ENCODE measurements around the gene S100A7.
"Not testable (repeated sequence)": the region's sequence is repeated elsewhere in the genome, so short reads cannot be mapped to it uniquely, and the experiment has no call there.

Gene S100A7

DNA sequence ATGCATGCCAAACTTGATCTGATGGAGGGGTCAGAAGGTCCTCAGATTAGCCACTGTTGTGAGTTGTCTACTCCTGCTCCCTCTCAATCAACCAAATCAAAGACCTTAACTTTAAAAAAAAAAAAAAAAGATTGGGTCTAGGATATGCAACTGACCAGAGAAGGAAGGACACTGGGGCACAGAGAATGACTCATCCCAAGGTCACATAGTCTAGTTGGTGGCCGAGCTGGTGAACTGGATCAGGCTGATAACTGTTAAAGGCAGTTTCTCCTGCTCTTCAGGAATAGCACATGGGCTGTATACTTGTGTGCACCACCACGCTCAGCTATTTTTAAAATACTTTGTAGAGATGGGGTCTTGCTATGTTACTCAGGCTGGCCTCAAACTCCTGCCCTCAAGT lies 14.8 kb upstream of the S100A7 start:
- no peak for DNase-seq

DNA sequence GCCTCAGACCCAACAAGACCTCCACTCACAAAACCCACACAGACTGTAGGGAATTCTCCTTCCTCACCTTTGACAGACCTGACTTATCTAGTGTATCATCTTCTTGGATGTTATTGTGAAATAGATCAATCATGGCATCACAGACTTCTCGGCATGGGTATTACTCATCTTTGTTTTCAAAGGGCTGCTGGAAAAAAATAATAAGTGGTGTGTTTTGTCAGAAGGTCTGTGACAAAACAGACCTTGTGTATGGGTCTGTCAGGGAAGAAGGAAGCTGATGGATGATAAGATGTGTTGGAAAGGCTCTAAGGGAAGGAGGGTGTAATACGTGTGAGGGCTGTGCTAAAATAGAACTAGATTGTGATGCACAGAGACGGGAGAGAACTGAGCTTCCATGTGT lies 13.9 kb upstream of the S100A7 start:
- no peak for DNase-seq

DNA sequence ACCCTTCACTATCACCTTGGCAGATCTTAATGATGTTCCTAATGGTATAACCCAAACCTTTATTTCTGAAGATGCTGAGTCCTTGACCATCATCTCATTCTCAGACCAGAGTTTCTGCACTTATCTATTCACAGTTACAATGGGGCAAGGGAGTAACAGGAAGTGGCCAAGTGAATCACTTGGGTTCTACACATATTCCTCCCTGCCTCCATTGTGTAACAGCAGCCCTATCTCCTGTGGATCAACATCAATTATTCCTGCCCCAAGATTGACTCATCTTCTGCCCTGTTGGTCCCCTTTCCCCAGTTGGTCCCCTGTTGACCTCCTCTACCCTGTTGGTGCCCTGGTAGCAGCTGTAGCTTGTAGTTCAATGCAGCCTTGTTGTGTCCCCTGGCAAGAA lies 10.3 kb upstream of the S100A7 start:
- DNase-seq: no peak

DNA sequence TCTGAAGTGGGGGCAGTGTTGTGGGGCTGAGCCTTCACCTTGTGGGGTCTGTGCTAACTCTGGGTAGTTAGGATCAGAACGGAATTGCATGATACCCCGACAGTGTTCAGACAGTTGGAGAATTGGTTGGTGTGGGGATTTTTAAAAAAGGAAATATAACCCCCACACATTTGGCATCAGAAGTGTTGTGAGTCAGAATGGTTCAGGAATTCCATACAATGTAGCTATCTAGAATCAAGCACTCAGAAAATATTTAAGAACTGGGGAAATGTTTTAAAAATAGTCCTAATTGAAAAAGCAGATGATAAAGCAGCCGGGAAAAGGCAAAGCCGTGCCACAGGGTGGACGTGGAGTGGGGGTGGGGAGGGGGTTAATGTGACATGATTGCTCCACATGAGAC lies 6.5 kb upstream of the S100A7 start:
- no peak for DNase-seq

DNA sequence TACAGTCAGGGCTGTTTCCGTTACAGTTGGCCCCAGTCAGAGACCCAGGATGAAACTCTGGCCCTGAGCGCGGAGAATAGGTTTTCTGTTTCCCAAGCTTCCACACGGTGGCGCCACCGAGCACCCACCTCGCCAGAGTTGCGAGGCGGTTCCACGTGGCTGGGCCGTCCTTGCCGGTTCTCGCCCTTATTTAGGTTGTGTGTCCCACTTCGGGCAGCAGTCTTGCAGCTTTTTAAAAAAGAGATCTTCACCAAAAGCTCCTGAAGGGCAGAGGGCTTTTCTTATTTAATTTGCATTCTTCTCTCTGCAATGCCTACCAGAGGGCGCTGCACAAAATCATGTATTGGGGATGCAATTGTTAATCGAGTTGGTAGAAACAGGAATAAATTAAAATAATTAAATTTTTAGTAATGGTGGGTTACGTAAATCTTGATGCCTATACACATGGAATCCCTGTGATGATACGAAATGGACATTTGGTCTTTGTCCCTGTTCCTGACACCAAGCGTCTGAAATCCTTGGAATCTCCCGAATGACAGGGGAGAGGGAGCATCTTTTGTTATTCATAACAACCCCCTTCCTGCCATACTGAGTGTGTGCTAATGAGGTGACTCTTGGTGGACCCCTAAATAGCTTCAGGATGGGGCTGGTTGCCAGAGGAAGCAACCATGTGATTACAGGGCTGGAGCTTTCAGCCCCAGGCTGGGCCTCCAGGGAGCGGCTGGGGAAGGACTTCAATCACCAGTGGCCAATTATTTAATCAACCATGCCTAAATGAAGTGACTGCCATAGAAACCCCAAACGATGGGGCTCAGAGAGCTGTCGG lies 5.6 kb upstream of the S100A7 start:
- no peak for DNase-seq

DNA sequence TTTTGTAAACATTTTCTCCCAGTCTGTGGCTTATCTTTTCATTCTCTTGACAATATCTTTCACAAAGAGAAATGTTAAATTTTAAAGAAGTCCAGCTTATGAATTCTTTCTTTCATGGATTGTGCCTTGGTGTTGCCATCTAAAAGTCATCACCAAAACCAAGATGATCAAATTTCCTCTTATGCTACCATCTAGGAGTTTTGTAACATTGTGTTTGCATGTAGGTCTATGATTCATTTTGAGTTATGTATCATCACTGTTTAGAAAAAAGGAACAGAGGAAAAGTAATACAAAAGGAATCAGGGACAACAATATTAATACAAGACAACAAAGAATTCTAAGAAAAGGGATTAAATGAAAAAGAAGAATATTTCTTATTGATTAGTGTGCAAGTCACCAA lies 2.3 kb upstream of the S100A7 start:
- not testable (repeated sequence) for DNase-seq

DNA sequence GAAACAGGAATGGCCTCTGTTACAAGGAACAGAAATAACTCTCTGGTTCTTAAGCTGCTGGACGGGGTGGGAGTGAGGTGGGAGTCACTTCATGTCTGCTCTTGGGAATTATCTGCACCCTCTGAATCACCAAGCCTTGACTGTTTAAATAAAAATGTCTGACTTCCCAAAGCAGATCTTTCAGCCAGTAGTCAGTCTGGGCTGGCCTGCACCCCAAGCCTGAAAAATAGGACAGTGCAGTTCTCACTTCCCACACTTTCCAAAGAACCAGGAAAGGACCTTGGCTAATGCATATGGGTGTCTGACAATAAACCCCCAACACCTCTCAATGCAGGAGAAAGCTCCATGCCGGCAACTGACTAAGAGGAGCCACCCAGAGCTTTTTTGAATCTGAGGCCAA lies 796 bp downstream of the S100A7 start:
- no peak for DNase-seq

DNA sequence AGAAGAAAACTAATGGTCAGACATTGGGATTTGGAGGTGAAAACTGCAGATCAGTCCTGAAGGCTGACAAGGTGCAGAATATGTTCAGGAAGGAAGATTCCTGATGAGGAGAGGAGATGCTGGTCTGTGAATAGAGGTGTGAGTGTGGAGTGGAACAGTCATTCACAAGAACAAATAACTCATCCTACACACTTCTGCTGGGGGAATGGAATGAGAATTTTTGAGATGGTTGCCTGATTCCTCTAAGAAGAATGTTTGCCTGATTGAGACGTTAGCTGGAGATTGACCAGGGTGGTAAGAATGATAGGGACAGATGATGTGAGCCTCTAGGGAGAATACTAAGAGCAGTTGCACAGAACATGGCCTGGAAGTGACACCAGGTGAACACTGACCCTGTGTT lies 4.1 kb downstream of the S100A7 start:
- no peak for DNase-seq

DNA sequence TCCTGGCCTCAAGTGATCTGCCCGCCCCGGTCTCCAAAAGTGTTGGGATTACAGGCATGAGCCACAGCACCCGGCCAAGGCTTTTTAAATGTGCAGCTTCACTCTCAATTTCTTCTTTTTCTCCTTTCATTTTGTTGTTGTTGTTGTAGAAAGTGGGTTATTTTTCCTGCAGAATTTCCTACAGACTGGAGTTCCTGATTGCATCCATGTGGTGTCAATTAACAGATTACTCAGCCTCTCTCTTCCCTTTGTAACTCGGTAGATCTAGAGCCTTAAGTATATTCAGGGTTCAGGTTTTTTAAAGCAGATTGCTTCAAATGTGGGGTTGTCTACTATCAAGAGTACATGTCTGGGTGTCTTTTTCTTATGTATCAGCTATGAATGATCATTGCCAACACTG lies 11.6 kb downstream of the S100A7 start:
- not testable (repeated sequence) for DNase-seq

DNA sequence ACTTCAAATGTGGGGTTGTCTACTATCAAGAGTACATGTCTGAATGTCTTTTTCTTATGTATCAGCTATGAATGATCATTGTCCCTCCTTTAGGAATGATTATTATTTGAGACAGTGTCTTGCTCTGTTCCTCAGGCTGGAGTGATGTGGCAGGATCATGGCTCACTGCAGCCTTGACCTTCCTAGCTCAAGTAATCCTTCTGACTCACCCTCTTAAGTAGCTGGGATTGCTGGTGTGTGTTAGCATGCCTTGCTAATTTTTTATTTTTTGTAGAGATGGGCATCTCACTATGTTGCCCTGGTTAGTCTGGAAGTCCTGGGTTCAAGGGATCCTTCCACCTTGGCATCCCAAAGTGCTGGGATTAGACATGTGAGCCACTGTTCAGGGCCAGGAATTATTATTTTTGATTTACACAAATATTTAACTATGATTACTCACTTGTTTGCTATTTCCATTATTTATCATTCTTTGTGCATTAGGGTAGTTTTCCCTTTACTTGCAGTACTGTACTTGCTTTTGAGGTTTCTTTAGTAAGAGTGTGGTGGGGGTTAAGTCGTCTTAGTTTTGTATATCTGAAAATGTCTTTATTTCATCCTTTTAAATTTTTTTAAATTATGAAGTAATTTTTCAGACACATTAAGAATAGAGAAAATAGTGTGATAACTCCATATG lies 12.8 kb downstream of the S100A7 start:
- no peak for DNase-seq

DNA sequence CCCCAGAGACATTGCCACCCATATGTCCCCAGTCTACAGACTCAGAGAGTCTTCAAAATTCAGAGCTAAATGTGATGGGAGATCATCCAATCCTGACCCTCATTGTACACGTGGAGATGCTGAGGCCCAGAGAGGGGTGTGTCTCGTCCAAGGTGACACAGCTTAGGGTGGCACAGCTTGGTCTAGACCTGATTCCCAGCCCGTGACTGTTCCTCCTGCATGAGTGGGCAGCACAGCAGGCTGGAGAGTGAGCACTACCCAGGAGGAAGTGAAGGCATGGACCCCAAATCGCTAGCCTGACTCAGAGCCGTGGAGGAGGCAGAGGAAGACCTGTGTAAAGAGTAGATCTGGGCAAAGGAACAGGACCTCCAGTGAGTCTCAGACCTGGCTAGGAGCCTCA lies 16.4 kb downstream of the S100A7 start:
- no peak for DNase-seq

DNA sequence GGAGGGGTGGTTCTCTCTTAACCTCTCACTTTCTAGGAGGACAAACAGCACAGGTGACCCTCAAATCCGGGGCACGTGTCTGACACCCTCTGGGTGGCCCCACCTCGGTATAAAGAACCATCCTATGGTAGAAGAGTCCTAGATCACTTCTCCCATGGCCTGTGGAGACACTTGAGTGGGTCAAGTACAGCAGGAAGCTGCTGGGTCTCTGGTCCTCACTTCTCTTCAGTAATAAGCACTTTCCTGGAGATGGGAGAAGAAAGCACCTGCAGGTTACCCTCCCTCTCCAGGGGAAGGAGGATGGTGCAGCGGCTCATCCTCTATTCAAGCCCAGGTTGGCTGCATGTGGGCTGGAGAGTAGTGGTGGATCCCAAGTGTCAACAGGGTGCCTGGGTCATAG lies 17.0 kb downstream of the S100A7 start:
- no peak for DNase-seq

DNA sequence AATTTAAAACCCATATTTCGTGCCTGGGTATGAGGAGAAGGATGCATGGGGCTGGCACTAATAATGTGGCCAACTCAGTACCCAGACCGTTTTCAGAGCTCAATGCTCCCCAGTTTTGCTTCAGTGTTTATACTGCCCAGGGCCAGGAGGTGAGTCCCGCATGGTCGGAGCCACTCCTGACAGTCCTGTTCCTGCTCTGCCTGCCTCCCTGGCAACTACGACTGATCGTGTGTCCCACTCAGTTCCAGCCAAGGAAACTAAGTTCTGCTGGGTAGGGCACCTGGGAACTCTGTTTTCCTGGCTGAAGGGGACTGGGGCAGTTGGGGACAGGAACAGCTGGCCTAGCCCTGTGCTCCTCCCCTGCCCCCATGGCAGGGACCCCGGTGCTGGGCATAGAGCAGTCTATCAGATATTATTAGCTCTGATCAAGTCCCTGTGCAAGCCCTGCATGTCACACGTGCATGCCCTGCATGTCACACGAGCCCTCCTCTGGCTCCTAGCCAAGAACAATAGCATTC lies 19.2 kb downstream of the S100A7 start:
- DNase-seq: peak; percentile 21

DNA sequence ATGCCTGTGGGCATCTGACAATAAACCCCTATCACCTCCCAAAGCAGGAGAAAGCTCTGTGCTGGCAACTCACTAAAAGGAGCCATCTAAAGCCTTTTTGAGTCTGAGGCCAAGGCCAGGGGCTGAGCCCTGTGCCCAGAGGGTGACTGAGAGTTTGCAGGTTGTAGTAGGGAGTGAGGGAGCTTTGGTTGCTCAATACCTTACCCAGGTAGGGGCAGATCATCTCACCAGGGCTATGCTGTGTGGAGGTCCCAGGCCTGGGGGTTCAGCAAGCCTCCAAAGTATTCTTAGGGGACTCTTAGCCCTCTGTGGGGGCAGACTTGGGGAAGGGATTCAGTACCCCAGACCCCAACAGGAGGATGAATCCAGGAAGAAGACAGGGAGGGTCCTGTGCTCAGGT lies 21.2 kb downstream of the S100A7 start:
- DNase-seq: no peak

DNA sequence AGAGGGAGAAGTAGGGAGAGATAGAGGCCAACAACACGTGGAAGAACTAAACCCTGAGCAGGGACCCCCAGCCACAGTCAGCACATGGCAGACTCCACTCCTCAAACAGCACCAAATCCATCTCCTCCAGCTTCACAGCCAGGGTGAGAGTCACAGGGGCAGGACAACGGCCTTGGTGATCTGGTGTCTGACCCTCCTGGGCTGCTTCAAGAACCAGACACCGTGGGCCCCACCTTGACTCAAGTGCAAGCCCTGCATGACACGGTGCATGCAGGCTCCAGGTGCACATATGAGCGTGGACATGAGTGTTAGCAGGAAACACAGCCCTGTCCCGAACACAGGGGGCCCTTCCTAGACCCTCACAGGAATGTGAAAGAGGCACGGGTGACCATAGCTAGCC lies 21.9 kb downstream of the S100A7 start:
- no peak for DNase-seq

DNA sequence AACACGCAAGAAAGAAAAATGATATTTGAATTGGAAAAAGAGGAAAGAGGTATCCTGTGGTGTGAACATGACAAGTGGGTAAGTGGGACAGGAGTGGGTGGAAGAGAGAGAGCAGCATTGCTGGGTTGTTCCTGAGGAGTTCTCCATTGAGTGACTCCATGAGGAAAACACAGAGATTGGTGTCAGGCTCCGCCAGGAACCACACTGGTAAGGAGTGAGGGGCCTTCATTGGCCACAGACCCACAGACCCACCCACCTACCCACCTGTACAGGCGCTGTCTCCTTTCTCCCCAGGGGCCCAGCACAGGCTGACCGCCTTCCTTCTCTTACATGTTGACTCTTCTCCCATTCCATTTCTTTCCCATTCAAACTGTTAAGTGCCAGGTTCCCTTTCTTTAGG lies 23.2 kb downstream of the S100A7 start:
- no peak for DNase-seq

DNA sequence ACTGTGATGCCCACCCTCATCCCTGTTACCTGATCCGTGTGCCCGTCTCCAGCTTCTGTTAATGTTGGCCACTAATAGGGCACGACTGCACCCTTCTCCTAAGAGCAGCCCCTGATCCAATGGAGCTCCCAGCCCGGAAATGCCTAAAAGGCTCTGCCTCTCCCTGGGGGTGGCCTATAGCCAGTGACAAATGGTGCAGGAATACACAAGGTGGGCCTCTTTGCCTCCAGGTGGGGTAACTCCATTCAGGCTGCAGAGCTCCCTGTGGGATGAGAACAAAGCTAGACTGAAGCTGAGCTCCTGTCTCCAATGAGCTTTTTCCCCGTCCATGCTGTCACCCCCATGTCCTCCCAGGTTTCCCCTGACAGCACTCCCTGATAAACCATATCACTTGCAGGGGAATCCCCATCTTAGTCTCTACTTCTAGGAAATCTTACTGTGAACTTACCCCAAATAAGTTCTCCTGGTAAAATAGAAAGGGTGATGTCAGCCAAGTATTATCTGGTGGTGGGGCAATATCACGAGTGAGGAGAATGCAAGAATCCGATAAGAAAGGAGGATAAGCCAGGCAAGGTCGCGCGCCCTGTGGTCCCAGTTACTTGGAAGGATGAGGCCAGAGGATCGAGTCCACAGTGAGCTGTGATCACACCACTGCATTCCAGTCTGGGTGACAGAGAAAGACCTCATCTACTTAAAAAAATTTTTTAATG lies 25.6 kb downstream of the S100A7 start:
- no peak for DNase-seq

DNA sequence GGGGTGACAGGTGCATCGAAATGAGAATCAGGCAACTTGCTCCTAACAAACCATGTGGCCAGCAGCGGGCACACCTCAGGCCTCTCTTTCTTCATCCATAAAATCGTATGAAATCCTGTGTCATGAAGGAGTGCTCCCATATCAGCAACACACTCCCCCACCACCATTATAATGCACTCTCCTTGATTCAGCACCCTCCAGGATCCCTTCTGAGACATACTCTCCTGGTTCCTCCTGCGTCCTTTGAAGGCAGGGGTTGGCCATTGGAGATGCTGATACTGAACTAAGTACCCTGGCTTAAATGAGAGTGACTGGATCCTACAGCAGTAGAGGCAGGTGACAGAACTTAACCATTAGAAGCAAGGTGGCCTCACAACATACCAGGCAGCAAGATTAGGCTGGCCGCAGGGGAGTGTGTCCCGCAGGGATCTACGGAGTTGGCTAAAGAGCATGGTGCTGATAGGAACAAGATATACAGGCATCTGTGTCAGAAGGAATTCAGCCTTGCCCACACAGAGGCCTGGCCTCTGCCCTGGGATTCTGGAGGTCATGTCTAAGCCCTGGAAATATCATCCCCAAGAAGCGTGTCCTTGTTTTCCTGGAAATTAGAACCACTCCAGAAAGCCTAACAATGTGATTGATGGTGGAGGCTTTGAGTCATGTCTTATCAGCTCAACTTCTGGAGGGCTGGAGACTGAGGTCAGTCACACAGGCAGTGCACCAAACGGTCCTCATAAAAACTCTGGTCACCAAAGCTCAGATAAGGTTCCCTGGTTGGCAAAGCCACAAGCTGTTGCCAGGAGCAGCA lies 27.4 kb downstream of the S100A7 start:
- no peak for DNase-seq

DNA sequence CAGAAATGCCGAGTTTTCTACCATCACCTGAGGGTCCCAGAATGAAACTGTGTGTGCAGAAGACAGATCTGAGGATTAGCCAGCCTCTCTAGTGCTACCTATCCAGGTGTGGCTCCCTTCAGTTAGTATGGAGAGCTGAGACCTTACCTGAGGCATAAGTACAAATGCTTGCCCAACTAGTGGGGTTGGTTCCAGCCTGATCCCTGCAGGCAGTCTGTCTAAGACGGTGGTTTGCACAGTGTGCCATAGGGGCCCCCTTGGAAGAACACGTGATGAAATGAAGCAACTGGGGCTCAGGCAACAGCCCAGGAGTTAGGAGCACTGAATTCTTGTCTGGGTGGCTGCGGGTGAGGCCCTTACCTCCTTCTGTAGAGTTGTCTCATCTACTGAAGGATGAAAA lies 28.5 kb downstream of the S100A7 start:
- no peak for DNase-seq

DNA sequence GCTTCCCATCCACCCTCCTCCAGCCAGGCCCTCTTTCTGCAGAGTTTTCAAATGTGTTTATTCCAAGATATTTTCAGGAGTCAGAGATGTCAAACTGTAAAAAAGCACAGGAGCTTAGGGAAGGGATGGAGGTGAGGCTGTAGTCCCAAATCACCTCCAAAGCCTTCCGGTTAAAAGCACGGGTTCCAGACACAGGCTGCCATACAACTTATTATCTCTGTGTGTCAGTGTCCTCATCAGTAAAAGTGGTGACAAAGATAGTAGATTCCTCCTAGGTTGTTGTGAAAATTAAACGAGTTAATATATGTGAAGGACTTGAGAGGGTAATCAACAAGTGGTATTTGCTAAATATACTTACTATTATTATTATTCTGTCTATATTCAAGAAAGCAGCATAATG lies 29.0 kb downstream of the S100A7 start:
- no peak for DNase-seq

DNA sequence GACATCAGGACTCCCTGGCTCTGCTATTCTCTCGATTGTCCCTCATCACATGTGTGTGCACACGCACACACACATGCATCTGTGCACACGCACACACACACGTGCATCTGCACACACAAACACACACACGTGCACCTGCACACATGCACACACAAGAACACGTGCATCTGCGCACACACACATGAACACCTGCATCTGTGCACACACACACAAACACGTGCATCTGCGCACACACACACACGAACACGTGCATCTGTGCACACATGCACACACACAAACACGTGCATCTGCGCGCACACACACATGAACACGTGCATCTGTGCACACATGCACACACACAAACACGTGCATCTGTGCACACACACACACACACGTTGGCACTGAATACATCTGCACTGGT lies 29.4 kb downstream of the S100A7 start:
- no peak for DNase-seq

DNA sequence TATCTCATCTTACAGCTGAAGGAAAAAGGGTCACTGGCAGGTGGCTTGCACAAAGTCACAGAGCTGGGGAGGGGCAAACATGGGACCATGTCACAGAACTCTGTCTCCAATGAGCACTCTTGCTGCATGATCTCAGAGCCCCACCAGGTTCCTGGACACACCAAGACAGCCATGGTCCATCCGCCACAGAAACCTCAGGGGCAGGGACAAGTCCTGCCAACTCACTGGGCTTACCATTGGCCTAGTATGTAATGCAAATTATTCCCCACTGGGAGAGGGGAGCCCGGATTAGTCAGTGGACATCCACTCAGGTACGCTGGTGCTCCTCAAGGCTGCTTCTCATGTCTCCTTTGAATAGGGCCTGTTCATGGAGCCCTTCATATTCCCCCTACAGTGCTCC lies 29.9 kb downstream of the S100A7 start:
- no peak for DNase-seq

DNA sequence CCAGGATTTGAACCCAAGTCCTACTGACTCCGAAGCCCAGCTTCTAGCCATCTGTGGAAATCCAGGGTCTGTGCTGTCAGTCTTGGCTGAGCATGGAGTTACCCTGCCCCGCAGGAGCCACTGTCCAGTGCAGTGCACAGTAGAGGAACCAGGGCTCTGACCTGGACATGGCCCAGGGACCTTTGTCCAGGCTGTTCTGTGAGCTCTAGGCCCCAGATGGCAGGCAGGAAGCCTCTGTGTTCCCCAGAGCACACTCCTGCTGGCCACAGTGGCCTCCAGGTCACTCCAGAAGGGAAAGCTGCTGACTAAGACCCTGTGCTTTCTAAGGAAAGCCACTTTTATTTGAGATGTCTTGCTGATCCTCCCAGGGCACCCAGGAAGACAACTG lies 30.3 kb downstream of the S100A7 start:
- no peak for DNase-seq
